ENCODE measurements around the gene TM4SF5.

TM4SF5 gene

DNA sequence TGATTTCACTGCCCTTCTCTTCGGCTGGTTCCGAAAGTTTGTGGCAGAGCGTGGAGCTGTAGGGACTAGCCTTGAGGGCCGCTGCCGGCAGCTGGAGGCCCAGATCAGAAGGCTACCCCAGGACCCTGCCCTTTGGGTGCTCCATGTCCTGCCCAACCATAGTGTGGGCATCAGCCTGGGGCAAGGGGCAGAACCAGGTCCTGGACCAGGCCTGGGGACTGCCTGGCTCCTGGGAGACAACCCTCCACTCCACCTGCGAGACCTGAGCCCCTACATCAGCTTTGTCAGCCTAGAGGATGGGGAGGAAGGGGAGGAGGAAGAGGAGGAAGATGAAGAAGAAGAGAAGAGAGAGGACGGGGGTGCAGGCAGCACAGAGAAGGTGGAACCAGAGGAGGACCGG is 31.1 kb upstream of the TM4SF5 start:
- no peak for TF ChIP-seq POLR2A (IDR thresholded peaks at IDR 0.05; ENCODE audit: low read length)
- TF ChIP-seq GATA1 (IDR thresholded peaks at IDR 0.05; ENCODE audit: low read depth, low read length): no peak
- no peak for DNase-seq

DNA sequence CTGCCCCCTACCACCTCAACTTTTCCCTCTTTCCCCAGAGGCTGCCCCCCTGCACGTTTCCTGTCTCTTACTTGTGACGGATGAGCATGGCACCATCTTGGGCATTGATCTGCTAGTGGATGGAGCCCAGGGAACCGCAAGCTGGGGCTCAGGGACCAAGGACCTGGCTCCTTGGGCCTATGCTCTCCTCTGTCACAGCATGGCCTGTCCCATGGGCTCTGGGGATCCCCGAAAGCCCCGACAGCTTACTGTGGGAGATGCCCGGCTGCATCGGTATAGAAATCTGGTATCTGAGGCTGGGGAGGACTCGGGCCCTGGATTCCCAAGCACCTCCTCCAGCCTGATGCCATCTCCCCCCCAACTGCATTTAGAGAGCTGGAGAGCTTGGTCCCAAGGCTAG is 30.1 kb upstream of the TM4SF5 start:
- TF ChIP-seq POLR2A (IDR thresholded peaks at IDR 0.05; ENCODE audit: low read length) (no peak), GATA1 (IDR thresholded peaks at IDR 0.05; ENCODE audit: low read depth, low read length) (no peak)
- no peak for DNase-seq

DNA sequence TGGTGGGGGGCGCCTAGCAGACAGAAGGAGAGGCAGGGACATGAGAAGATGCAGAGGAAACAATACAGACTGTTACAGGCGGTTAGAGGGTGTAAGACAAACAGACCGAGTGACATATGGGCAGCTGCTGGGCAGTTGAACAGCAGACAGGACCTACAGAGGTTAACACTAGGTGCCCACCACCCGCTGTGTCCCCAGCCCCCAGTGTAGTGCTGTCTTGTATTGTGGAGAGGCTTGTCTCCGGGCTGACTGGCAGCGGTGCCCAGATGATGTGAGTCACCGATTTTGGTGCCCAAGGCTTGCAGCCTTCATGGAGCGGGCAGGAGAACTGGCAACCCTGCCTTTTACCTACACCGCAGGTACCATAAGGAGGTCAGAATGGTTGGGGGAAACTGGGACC is 29.6 kb upstream of the TM4SF5 start:
- no peak for DNase-seq
- TF ChIP-seq POLR2A (IDR thresholded peaks at IDR 0.05; ENCODE audit: low read length) (no peak), GATA1 (IDR thresholded peaks at IDR 0.05; ENCODE audit: low read depth, low read length) (no peak)

GRCh38 chr17:4742629-4743028 is 29.1 kb upstream of the TM4SF5 start:
- TF ChIP-seq GATA1 (IDR thresholded peaks at IDR 0.05; ENCODE audit: low read depth, low read length) (no peak), POLR2A (IDR thresholded peaks at IDR 0.05; ENCODE audit: low read length) (no peak)
- DNase-seq: no peak

DNA sequence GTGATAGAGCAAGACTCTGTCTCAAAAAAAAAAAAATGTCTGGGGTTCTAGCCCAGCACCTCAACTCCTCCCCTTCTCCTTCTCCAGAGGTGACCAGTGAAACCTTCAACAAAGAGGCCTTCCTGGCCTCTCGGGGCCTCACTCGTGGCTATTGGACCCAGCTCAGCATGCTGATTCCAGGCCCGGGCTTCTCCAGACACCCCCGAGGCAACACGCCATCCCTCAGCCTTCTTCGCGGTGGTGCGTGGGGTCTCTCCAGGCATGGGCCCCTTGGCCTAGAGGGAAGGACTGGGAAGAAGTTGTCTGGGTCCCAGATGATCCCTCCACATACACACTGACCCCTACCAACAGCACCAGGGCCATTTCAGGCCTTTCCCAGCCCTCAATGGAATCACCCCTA is 28.5 kb upstream of the TM4SF5 start:
- no peak for DNase-seq
- TF ChIP-seq GATA1 (IDR thresholded peaks at IDR 0.05; ENCODE audit: low read depth, low read length) (no peak), POLR2A (IDR thresholded peaks at IDR 0.05; ENCODE audit: low read length) (no peak)

GRCh38 chr17:4743898-4744297 is 27.8 kb upstream of the TM4SF5 start:
- no peak for DNase-seq
- no peak for TF ChIP-seq POLR2A (IDR thresholded peaks at IDR 0.05; ENCODE audit: low read length)
- TF ChIP-seq GATA1 (IDR thresholded peaks at IDR 0.05; ENCODE audit: low read depth, low read length): no peak

DNA sequence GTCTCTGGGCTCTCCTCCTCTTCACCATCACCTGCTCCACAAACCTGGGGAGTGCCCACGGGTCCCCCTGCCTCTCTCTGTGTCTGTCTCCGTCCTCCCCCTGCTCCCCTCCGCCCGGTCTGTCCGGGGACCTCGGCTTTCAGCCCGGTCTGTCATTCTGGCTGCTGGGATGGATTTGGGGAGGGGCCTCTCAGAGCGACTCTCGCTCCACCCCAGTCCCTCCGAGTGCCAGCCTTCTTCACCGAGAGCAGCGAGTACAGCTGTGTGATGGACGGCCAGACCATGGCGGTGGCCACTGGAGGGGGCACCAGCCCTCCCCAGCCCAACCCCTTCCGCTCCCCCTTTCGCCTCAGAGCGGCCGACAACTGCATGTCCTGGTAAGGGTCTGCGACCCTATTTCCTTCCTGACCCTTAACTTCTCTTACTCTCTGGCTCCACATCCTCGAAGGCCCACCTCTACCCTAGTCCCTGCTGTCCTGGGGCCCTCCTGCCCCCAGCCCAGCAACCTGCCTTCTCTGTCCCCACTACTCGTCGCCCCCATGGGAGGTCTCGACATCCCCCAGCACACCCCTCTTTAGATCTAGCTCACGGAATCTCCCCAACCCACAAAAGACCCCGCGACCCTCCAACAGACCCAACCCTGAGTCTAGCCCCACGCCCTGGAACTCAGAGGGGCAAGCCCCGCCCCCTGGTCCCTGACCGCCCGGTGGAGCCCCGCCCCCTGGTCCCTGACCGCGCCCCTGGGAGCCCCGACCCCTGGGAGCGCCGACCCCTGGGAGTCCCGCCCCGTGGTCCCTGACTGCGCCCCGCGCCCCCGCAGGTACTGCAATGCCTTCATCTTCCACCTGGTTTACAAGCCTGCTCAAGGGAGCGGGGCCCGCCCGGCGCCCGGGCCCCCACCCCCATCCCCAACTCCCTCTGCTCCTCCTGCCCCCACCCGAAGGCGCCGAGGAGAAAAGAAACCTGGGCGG is 26.4 kb upstream of the TM4SF5 start:
- no peak for DNase-seq
- TF ChIP-seq POLR2A (IDR thresholded peaks at IDR 0.05; ENCODE audit: low read length) (no peak), GATA1 (IDR thresholded peaks at IDR 0.05; ENCODE audit: low read depth, low read length) (no peak)

DNA sequence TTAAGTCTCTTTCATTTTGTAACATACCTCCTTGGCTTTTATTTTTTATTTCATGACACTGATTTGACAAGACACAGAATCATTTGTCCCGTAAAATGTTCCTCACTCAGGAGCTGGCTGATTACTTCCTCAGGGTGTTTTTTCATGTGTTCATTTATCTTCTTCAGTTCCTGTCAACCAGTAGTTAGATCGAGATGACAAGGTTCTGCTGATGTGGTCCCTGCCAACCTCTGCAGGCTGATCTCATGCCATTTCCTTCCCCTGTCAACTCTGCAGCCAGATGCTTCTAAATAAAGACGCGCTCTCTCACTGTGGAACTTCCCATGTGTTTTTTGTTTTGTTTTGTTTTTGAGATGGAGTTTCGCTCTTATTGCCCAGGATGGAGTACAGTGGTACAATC is 23.8 kb upstream of the TM4SF5 start:
- no peak for TF ChIP-seq GATA1 (IDR thresholded peaks at IDR 0.05; ENCODE audit: low read depth, low read length)
- TF ChIP-seq POLR2A (IDR thresholded peaks at IDR 0.05; ENCODE audit: low read length): no peak
- DNase-seq: no peak

GRCh38 chr17:4748686-4749085 is 23.0 kb upstream of the TM4SF5 start:
- no peak for DNase-seq
- no peak for TF ChIP-seq POLR2A (IDR thresholded peaks at IDR 0.05; ENCODE audit: low read length)
- no peak for TF ChIP-seq GATA1 (IDR thresholded peaks at IDR 0.05; ENCODE audit: low read depth, low read length)

GRCh38 chr17:4750606-4751005 is 21.1 kb upstream of the TM4SF5 start:
- no peak for DNase-seq
- no peak for TF ChIP-seq GATA1 (IDR thresholded peaks at IDR 0.05; ENCODE audit: low read depth, low read length)

DNA sequence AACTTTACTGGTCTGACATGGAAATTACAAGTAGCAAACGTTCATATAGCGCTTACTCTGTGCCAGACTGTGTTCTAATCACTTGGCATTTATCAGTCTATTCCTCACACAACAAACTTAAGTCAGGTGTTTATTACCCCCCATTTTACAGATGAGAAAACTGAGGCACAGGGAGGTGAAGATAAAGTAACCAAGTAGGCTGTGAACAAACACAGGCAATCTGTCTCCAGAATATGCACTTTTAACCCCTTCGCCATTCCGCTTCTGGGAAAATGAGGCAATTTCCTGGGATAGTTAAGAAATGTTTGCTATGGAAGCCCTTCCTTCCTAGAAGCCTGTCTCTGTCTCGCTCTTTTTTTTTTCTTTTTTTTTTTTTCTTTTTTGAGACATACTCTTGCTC is 19.8 kb upstream of the TM4SF5 start:
- no peak for DNase-seq
- TF ChIP-seq POLR2A (IDR thresholded peaks at IDR 0.05; ENCODE audit: low read length) (no peak), GATA1 (IDR thresholded peaks at IDR 0.05; ENCODE audit: low read depth, low read length) (no peak)

DNA sequence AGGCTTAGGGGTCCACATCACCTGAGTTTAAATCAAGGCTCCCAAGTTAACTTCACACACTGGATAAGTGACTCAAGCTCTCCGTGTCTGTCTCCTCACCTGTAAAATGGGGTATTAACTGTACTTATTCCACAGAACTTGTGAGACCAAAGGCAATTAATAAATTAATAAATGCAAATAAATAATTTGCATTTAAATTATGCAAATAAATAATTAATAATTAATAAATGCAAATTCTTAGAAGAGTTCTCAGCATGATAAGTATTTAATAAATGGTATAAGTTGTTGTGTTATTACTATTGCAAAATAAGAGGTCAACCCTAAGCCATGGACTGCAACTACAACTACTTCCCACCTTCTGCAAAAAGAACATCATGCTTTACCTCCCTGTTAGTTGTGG is 18.3 kb upstream of the TM4SF5 start:
- TF ChIP-seq GATA1 (IDR thresholded peaks at IDR 0.05; ENCODE audit: low read depth, low read length): no peak
- no peak for TF ChIP-seq POLR2A (IDR thresholded peaks at IDR 0.05; ENCODE audit: low read length)
- no peak for DNase-seq

- TF ChIP-seq POLR2A (IDR thresholded peaks at IDR 0.05; ENCODE audit: low read length) (no peak), GATA1 (IDR thresholded peaks at IDR 0.05; ENCODE audit: low read depth, low read length) (no peak)
- no peak for DNase-seq
Observed at GRCh38 chr17:4759776-4760236, 11.9 kb upstream of the TM4SF5 start.

DNA sequence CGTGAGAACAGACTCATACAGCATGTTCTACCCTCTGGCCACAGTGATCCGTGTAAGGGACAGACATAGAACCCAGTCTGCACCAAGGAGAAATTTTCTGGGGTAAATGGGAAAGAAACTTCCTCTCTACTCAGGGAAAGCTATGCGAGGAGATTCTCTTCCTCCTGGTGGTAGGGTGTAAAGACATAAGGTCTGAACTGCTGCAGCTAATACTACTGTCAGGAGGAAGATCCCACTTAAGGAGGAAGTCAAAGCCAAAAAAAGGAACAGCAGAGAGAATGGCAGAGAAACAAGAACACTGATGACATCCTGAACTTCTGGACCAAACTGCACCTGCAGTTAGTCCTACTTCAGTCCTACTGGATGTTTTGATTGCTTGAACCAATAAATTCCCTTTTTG is 7.1 kb upstream of the TM4SF5 start:
- TF ChIP-seq GATA1 (IDR thresholded peaks at IDR 0.05; ENCODE audit: low read depth, low read length) (no peak), POLR2A (IDR thresholded peaks at IDR 0.05; ENCODE audit: low read length) (no peak)
- no peak for DNase-seq

GRCh38 chr17:4766201-4766600 is 5.5 kb upstream of the TM4SF5 start:
- no peak for TF ChIP-seq POLR2A (IDR thresholded peaks at IDR 0.05; ENCODE audit: low read length)
- TF ChIP-seq GATA1 (IDR thresholded peaks at IDR 0.05; ENCODE audit: low read depth, low read length): no peak
- no peak for DNase-seq
